Fibroblast of villous mesenchyme (primary cell): ENCODE results near the gene CAB39L. TPM values are rescaled to one million over a fixed set of nuclear protein-coding genes. Genes with fewer than 3 reads are reported as not detected.

Experiments
- DNase-seq: peaks from one replicate; pipeline ENCODE4 v3.0.0-alpha.2; 2010; ENCODE audit warnings: low read depth
- H3K4me3 ChIP-seq: 2 replicates; pipeline ENCODE4 v1.5.1; 2011; ENCODE audit warnings: low read depth, mild to moderate bottlenecking, low read length
- total RNA-seq: library from RNA; depleted of rRNA; stranded (reverse); fragments of >200 nt; gene quantifications from 2 replicates; pipeline ENCODE4 v1.2.3, GENCODE V29; 2012
- TF ChIP-seq, protein P1 (sequence below): IDR thresholded peaks from 2 replicates; pipeline ENCODE4 v1.5.1; 2012; ENCODE audit warnings: low read depth, mild to moderate bottlenecking, low read length; ENCODE audit not compliant: insufficient read depth

Gene CAB39L
- total RNA-seq, 1 donor = 15.1 TPM

DNA sequence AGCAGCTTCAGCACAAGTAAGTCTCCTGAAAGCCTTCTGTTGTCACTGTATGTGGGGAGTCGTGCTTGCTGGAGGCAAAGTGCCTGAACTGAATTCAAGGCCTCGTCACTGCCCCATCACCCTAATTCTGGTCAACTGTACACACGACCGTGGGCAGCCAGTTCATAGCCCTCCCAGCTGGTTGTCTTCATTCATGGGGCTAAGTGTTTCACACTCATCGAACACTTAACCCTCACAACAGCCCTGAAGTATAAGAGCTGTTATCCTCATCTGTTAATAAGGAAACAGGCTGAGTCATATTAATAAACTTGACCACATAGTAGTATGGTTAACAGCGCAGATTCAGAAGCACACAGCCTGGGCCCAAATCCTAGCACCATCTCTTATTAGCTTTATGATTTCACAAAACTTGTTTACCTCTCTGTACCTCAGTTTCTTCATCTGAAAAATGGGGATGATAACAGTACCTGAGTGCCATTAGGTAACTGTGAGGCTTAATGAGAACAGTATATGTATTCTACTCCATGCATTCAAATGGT lies 129.5 kb downstream of the CAB39L start:
- TF ChIP-seq, protein P1, sequence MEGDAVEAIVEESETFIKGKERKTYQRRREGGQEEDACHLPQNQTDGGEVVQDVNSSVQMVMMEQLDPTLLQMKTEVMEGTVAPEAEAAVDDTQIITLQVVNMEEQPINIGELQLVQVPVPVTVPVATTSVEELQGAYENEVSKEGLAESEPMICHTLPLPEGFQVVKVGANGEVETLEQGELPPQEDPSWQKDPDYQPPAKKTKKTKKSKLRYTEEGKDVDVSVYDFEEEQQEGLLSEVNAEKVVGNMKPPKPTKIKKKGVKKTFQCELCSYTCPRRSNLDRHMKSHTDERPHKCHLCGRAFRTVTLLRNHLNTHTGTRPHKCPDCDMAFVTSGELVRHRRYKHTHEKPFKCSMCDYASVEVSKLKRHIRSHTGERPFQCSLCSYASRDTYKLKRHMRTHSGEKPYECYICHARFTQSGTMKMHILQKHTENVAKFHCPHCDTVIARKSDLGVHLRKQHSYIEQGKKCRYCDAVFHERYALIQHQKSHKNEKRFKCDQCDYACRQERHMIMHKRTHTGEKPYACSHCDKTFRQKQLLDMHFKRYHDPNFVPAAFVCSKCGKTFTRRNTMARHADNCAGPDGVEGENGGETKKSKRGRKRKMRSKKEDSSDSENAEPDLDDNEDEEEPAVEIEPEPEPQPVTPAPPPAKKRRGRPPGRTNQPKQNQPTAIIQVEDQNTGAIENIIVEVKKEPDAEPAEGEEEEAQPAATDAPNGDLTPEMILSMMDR = no peak
- DNase-seq = peak; percentile 83
- H3K4me3 ChIP-seq = no peak overlapping the region

DNA sequence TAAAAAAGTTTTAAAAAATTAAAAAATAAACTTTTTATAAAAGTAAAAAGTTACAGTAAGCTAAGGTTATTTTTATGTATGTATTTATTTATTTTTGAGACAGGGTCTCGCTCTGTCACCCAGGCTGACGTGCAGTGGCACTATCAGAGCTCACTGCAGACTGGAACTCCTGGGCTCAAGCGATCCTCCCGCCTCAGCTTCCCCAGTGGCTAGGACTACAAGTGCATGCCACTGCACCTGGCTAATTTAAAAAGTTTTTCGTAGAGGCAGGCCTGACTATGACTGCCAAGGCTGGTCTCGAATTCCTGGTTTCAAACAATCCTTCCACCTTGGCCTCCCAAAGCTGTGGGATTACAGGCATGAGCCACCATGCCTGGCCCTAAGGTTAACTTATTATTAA lies 132.0 kb downstream of the CAB39L start:
- no peak overlapping the region for H3K4me3 ChIP-seq
- DNase-seq = no peak
- TF ChIP-seq, protein P1 = no peak

DNA sequence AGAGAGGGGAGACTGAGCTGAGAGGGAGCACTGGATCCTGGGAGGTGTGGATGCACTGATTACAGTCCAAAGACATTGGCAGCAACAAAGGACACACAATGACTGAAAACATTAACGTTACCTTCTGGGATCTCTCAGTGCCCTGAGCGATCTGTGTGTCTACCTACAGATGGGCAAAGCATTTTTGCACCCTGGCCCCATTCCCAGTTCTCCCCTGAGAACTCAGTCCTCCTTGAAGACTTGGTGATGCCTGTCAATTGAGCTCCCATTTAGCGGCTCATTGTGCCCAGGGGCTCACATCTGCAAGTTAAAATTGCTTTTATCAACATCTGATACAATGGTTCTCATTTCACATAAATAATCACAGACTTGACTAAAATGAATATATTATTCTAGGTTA lies 133.6 kb downstream of the CAB39L start:
- no peak overlapping the region for H3K4me3 ChIP-seq
- TF ChIP-seq, protein P1 = no peak
- no peak for DNase-seq

DNA sequence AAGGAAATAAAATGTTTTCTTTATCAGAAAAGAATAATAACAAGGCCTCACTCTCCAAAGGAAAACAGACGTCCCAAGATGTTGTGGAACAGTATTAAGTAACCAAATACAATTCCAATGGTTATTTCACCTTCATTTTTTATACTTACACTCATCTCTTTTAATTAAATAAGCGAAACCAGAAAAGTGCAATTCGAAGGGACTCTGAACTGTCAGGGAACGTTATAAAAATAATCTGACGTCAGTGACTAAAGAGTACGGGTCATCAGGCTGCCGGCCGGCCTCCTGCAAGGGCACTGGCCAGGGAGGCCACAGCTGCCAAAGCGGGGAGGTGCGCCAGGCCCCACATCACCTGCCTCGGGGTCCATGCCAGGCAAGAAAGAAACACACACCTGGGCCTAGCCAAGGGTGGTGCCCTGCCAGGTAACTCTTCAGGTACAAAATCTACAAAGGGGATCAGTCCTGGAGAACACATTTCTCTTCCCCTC lies 134.9 kb downstream of the CAB39L start:
- TF ChIP-seq, protein P1 = no peak
- DNase-seq = peak; percentile 45
- H3K4me3 ChIP-seq = no peak overlapping the region

DNA sequence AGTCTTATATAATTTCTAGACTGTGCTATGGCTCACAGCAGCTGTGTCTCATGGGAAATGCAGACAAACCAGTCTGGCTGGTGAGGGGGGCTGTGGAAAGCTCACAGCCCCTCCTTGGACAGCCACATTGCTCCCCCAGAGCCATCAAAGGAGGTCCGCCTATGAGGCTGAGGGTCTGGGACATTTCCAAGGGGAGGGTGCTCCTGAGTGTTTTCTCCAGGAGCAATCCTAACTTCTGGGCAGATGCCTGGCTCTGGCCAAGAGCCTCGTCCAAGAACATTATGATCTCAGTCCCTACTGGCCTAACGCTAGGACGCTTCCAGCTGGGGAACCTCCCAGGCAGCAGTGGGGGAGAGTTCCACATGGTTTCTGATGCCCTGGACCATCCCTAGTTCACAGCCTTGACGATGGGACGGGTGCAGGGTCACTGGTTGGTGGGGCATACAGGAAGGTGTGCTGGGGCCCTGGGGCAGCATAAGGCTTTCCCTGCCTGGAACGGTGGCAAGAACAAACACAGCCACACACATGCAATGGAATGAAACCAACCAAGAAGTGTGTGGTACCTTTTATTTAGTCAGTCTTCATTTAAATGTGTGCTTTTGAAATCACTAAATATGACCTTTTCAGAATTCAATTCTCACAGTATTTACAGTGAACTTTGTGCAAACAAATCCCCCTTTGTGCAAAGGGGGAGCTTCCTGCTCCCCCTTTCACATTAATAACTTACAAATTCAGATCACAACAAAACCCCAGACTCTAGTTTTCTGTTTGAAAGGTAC lies 135.6 kb downstream of the CAB39L start:
- DNase-seq = peak; percentile 62
- no peak overlapping the region for H3K4me3 ChIP-seq
- TF ChIP-seq, protein P1 = no peak

DNA sequence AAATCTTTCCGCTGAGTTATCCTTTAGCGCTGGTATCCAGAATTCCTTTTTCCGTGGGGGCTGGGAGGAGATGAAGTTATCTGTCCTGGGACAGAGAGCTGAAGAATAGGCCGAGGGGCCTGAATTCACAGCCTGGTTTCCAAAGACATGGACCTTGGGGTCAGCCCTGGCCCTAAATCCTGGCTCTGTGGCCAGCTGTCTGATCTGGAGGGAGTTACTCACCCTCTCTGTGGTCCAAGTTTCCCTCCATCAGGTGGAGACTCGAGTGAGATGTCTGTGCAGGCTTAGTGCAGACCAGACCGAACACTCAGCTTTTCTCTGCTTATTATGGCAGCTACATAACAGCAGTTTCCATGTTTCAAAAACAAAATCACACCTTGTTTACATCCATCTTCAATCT lies 136.5 kb downstream of the CAB39L start:
- TF ChIP-seq, protein P1 = no peak
- no peak for DNase-seq
- no peak overlapping the region for H3K4me3 ChIP-seq
